GM18873 (cell line): Measurements from ENCODE around the gene ATP8B1.
"Not testable (repeated sequence)": the region's sequence is repeated elsewhere in the genome, so short reads cannot be mapped to it uniquely, and the experiment has no call there.

Experiments
- ATAC-seq: cut with Tn5 transposase; IDR thresholded peaks from one replicate; pipeline ENCODE4 v1.9.1; 2021; ENCODE audit warnings: mild to moderate bottlenecking, moderate library complexity, moderate number of reproducible peaks; ENCODE audit not compliant: unreplicated experiment, low FRiP score

The ATP8B1 gene

GRCh38 chr18:57735042-57735441 is 68.1 kb downstream of the ATP8B1 start:
- ATAC-seq = not testable (repeated sequence)

- ATAC-seq = no peak
These were observed 69.3 kb downstream of the ATP8B1 start for GRCh38 chr18:57733861-57734260.

DNA sequence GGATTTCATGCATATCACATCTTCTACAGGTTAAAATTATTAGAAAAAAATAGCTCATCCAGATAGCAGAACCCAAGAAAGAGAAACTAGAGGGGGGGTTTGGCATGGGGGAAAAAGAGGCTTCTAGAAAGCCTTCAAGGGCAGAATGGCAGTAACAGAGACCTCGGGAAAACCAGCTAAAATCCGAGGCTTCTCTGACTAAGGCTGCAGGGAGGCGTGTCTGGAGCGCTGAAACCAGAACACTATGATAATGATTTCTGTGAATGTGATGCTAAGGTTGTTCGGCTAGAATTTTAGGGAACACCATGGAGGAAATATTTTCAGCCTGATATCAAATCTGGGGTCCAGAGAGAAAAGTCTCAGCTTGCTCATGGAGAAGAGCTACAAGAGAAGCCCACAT is 73.0 kb downstream of the ATP8B1 start:
- no peak for ATAC-seq

GRCh38 chr18:57728941-57729511 is 74.1 kb downstream of the ATP8B1 start:
- ATAC-seq = no peak

DNA sequence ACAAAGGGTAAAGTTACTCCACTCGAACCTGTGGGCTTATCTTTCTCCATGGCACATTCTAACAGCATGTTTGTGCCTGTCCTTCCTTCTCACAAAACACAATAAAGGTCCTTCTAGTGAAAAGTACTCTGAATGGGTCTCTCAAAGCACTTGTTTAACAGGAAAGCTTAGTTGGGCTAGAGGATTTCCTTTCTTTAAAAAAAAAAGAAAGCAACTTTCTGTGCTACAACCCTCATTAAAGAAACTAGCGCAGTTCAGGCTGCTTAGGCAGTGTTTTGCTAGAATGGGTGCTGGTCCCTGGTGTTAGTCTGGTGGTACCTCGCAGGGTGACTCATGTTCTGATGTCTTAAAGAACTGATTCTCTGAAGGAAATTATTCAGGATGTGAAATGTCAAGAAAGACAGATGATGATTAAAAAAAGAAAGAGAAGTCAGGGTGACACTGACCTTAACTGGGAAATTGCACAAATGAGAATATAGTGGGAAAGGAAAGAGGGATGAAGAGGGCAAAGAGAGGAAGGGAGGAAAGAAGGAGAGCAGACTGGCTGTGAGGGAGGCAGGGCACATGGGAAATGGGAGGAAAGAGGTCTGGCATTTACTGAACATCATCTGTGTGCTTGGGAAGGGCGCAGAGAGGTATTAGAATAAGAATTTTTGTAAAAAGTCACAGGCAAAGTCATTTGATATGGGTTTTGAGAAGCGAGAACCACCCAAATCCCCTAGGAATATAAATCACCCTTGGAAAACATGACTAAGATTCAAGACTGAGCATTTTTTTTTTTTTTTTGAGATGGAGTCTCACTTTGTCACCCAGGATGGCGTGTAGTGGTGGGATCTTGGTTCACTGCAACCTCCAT is 74.9 kb downstream of the ATP8B1 start:
- ATAC-seq = no peak

DNA sequence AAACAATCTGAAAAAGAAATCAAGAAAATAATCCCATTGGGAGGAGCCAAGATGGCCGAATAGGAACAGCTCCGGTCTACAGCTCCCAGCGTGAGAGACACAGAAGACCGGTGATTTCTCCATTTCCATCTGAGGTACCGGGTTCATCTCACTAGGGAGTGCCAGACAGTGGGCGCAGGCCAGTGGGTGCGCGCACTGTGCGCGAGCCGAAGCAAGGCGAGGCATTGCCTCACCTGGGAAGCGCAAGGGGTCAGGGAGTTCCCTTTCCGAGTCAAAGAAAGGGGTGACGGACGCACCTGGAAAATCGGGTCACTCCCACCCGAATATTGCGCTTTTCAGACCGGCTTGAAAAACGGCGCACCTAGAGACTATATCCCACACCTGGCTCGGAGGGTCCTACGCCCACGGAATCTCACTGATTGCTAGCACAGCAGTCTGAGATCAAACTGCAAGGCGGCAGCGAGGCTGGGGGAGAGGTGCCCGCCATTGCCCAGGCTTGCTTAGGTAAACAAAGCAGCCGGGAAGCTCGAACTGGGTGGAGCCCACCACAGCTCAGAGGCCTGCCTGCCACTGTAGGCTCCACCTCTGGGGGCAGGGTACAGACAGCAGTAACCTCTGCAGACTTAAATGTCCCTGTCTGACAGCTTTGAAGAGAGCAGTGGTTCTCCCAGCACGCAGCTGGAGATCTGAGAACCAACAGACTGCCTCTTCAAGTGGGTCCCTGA is 83.7 kb downstream of the ATP8B1 start:
- ATAC-seq = not testable (repeated sequence)

GRCh38 chr18:57716549-57716948 is 86.6 kb downstream of the ATP8B1 start:
- ATAC-seq = no peak

DNA sequence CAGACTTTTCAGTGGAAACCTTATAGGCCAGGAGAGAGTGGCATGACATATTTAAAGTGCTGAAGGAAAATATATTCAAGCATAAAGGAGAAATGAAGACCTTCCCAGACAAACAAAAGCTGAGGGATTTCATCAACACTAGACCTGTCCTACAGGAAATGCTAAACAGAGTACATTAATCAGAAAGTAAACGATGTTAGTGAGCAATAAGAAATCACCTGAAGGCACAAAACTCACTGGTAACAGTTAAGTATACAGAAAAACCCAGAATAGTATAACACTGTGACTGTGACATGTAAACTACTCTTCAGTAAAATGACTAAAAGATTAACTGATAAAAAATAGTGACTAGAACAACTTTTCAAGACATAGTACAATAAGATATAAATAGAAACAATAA is 87.4 kb downstream of the ATP8B1 start:
- ATAC-seq = no peak

DNA sequence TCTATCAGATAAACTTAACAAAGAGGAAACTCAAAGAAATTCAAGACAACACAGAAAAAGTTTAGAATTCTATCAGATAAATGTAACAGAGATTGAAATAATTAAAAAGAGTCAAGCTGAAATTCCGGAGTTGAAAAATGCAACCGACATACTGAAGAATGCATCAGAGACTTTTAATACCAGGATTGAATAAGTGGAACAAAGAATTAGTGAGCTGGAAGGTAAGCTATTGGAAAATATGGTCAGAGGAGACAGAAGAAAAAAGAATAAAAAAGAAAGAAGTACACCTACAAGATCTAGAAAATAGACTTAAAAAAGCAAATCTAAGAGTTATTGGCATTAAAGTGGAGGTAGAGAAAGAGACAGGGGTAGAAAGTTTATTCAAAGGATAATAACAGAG is 88.0 kb downstream of the ATP8B1 start:
- no peak for ATAC-seq

GRCh38 chr18:57710226-57710625 is 92.9 kb downstream of the ATP8B1 start:
- no peak for ATAC-seq

DNA sequence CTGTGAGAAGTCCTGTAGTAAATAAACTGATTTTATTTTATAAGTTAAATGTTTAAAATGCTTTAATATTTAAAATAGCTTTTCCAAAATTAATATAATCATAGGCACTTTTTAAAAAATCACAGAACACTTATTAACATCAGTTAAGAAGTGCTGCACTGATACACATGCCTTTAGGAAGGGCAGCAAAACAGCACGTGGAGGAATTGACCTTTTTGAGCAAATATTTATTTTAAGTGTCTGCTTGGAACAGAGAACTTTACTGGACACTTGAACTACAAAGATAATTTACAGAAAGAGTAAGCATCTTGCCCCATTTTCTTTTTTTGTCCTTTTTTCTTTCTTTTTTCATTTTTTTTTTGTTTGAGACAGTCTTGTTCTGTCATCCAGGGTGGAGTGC is 93.8 kb downstream of the ATP8B1 start:
- no peak for ATAC-seq

GRCh38 chr18:57708288-57708687 is 94.8 kb downstream of the ATP8B1 start:
- no peak for ATAC-seq

DNA sequence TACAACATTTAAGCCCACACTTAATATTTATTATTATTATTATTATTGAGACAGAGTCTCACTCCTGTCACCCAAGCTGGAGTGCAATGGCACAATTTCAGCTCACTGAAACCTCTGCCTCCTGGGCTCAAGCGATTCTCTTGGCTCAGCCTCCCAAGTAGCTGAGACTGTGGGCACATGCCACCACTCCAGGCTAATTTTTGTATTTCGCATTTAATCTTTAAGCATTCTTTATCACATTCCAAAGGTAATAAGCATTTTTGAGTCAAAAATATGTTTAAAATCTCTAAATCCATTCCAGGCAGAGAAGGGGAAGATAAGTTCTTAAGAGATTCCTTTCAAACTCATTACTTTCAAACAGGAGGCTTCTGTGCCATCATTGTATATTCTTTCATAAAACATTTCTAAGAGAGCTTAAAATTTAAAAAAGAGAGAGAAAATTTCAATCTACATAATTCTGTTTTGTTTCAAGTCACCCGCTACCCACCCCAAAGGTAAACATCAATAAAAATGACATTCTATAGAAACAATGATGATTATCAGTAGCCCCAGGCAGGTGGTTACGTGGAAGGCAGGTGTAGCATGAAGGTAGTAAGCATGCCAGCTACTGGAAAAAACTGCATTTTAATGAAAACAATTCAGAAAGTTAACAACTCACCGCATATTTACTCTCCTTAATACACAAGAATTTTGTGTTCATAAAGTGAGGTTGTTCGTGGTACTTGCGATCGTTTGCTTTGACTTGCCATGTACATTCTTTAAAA is 97.1 kb downstream of the ATP8B1 start:
- no peak for ATAC-seq

- ATAC-seq = no peak
These were observed 98.1 kb downstream of the ATP8B1 start for GRCh38 chr18:57705011-57705410.

GRCh38 chr18:57698571-57699276 is 104.4 kb downstream of the ATP8B1 start:
- ATAC-seq = no peak

GRCh38 chr18:57697426-57697825 is 105.7 kb downstream of the ATP8B1 start:
- no peak for ATAC-seq

GRCh38 chr18:57696271-57696670 is 106.8 kb downstream of the ATP8B1 start:
- ATAC-seq = no peak

- ATAC-seq = no peak
These were observed 111.8 kb downstream of the ATP8B1 start for GRCh38 chr18:57691363-57691762.

GRCh38 chr18:57687970-57688369 is 115.1 kb downstream of the ATP8B1 start:
- ATAC-seq = no peak

- no peak for ATAC-seq
These were observed 119.6 kb downstream of the ATP8B1 start for GRCh38 chr18:57683470-57683869.
